GM15510 (cell line): ENCODE results near the gene PIEZO1.
A peak's percentile ranks its signal among the peaks of the same experiment; 100 is the strongest.

Source experiments
- POLR2A ChIP-seq: IDR thresholded peaks from 3 replicates; pipeline ENCODE4 v1.6.1; 2011; ENCODE audit warnings: borderline replicate concordance; ENCODE audit not compliant: insufficient read length; ENCODE audit errors: extremely low read depth

The PIEZO1 gene

GRCh38 chr16:88677721-88678120 lies 107.3 kb downstream of the PIEZO1 start:
- peak; percentile 6 for TF ChIP-seq POLR2A

GRCh38 chr16:88676502-88677242 lies 108.3 kb downstream of the PIEZO1 start:
- TF ChIP-seq POLR2A = no peak

GRCh38 chr16:88673716-88674379 lies 111.2 kb downstream of the PIEZO1 start:
- no peak for TF ChIP-seq POLR2A

GRCh38 chr16:88672776-88673175 lies 112.2 kb downstream of the PIEZO1 start:
- no peak for TF ChIP-seq POLR2A

- no peak for TF ChIP-seq POLR2A
Observed at GRCh38 chr16:88671806-88672205, 113.2 kb downstream of the PIEZO1 start.

GRCh38 chr16:88669980-88670379 lies 115.0 kb downstream of the PIEZO1 start:
- no peak for TF ChIP-seq POLR2A

- no peak for TF ChIP-seq POLR2A
Observed at GRCh38 chr16:88667461-88667860, 117.6 kb downstream of the PIEZO1 start.

GRCh38 chr16:88665570-88665969 lies 119.5 kb downstream of the PIEZO1 start:
- no peak for TF ChIP-seq POLR2A
